Activated T-cell treated with anti-CD3 and anti-CD28 coated beads, Interleukin-2, amount 50 U/mL, for 72 hours (primary cell): ENCODE data around the gene CIB4. TPM values are rescaled to one million over a fixed set of nuclear protein-coding genes. Genes with fewer than 3 reads are reported as not detected.

Experiments
- ATAC-seq, 2 donors: fragments of 150-1000 bp; cut with Tn5 transposase; replicated peaks in 1 of 2; 2 replicates each; pipeline ENCODE4 v1.10.0; 2021; ENCODE audit warnings: moderate library complexity in 2 of 2, mild to moderate bottlenecking in 1 of 2
- DNase-seq, 2 donors: peaks; one replicate each; pipeline ENCODE4 v3.0.0; 2021 to 2022; ENCODE audit warnings: mixed read lengths in 1 of 2
- H3K27ac Mint-ChIP-seq: one replicate; pipeline ENCODE4 v1.8.0; 2022; ENCODE audit warnings: mild to moderate bottlenecking, moderate library complexity, mixed read lengths
- H3K27me3 Mint-ChIP-seq: one replicate; pipeline ENCODE4 v1.8.0; 2022; ENCODE audit warnings: low read depth, mixed read lengths
- H3K36me3 Mint-ChIP-seq, 2 donors: one replicate each; pipeline ENCODE4 v1.8.0; 2022; ENCODE audit warnings: mixed read lengths in 2 of 2, mild to moderate bottlenecking in 1 of 2; ENCODE audit not compliant: insufficient read depth in 2 of 2
- H3K4me1 Mint-ChIP-seq: one replicate; pipeline ENCODE4 v1.8.0; 2022; ENCODE audit warnings: low read depth, mixed read lengths
- H3K4me3 Mint-ChIP-seq, 2 donors: one replicate each; pipeline ENCODE4 v1.8.0; 2022; ENCODE audit warnings: mild to moderate bottlenecking in 2 of 2, mixed read lengths in 2 of 2, moderate library complexity in 2 of 2
- H3K9me3 Mint-ChIP-seq, 2 donors: one replicate each; pipeline ENCODE4 v1.8.0; 2022; ENCODE audit warnings: mixed read lengths in 2 of 2
- total RNA-seq, 2 donors: library from RNA; stranded (reverse); gene quantifications; one replicate each; pipeline ENCODE4 v1.2.3, GENCODE V29; 2022

Gene CIB4
- total RNA-seq, 2 donors from 2014 or later, result not detected

GRCh38 chr2:26534865-26535662 lies 106.1 kb downstream of the CIB4 start:
- no peaks in the 10 kb centered on the region for H3K9me3 Mint-ChIP-seq
- DNase-seq (no peak), ATAC-seq (no peak)
- H3K4me3 Mint-ChIP-seq, result no peak overlapping the region
- no peaks in the 10 kb centered on the region for H3K27me3 Mint-ChIP-seq
- H3K4me1 Mint-ChIP-seq, result no peaks in the 10 kb centered on the region
- no peaks in the 10 kb centered on the region for H3K36me3 Mint-ChIP-seq
- H3K27ac Mint-ChIP-seq, result no peak overlapping the region

DNA sequence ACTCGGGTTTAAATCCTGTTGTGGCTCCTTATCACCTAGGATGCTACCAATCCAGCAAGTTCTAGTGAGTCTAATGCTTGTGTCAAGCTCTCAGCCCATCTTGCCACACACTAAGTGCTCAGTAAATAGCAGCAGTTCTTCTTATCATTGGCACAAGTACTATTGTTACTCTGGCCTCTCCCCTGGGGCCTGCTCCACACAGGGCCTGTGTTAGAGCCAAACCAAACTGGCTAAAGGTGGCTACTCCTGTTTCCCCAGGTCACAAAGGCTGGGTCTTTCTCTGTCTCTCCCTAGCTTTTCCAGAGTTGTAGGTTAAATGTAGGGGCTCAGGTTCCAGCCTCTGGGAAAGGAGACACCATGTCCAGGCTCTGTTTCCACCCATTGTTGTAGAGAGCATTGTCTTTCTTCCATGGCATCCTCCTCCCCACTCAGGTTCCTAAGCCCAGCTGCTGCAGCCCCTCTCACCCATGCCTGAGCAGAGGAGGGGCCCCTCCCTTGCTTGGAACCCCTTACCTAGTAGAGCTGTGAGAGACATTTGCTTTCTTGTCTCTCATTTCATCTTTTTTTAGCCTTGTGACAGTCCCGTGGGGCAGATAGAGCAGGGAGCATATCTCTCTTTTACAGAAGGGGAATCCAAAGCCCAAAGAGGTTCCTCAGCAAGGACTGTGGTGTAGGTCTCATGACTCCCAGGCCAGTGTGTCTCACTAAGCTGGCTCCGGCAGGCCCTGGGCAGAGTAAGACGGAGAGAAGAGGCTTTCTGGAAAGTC lies 106.9 kb downstream of the CIB4 start:
- no peaks in the 10 kb centered on the region for H3K27me3 Mint-ChIP-seq
- DNase-seq (no peak), ATAC-seq (no peak)
- H3K27ac Mint-ChIP-seq, result no peak overlapping the region
- no peaks in the 10 kb centered on the region for H3K9me3 Mint-ChIP-seq
- H3K4me1 Mint-ChIP-seq, result no peaks in the 10 kb centered on the region
- no peak overlapping the region for H3K4me3 Mint-ChIP-seq
- no peaks in the 10 kb centered on the region for H3K36me3 Mint-ChIP-seq

DNA sequence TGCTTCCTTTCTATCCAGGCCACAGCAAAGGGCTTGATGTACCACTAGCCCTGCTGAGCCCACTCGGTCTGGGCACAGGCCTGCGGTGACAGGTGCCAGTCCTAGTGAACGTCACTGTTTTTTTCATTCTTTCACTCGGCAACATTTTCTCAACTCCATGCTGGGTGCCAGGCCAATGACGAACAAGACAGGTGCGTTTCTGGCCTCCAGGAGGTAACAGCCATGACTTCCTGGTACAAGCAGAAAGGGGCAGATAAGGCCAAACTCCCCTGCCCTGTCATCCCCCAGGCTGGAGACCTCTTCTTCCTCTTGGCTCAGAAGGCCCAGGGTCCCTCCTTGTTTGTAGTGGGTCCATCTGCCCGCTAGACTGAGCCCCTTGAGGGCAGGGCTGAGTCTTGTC lies 107.5 kb downstream of the CIB4 start:
- H3K4me3 Mint-ChIP-seq, result no peak overlapping the region
- no peak overlapping the region for H3K27ac Mint-ChIP-seq
- H3K36me3 Mint-ChIP-seq, result no peaks in the 10 kb centered on the region

DNA sequence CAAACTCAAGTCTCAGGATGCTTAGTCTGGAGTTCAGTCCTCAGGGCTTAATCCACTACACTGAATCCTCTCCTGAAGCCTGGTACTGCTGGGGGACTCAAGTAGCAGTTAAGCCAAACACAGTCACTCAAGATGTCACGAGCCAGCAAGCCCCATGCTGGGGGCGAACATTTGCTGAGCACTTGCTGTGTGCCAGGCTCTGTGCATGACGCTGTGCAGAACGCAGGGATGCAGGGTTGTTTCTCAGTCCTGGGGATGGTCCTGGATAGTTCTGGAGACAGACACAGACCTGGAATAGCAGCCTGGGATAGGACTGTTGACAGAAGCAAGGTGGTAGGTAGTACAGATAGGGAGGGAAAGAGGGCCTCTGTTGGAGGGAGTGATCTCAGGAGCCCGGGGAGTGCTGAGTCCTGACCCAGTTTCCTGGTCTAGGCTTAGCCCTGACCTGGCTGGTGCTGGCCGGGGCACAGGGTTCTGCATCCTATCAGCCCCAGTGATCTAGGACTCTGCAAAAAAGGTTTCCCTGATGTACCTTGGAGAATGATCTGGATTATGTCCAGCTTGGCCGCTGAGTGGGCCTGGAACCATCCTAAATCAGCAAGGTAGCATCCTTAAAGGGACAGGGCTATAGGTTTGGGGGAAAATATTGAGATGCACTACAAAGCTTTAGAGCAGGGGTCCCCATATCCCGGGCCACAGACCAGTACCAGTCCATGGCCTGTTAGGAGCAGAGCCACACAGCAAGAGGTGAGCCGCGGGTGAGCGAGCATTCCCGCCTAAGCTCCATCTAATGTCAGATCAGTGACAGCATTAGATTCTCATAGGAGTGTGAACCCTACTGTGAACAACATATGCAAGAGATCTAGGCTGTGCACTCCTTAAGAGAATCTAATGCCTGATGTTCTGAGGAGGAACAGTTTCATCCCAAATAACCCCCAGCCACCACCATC lies 108.6 kb downstream of the CIB4 start:
- no peak for ATAC-seq
- H3K4me3 Mint-ChIP-seq, result no peak overlapping the region
- H3K36me3 Mint-ChIP-seq, result no peaks in the 10 kb centered on the region
- DNase-seq, result no peak
- H3K4me1 Mint-ChIP-seq, result no peaks in the 10 kb centered on the region
- H3K27ac Mint-ChIP-seq, result no peak overlapping the region
- H3K9me3 Mint-ChIP-seq, result no peaks in the 10 kb centered on the region
- H3K27me3 Mint-ChIP-seq, result no peaks in the 10 kb centered on the region

More for the DNA sequence above, 107.5 kb downstream of the CIB4 start:
- Mint-ChIP-seq H3K27me3 (no peaks in the 10 kb centered on the region), H3K9me3 (no peaks in the 10 kb centered on the region), H3K4me1 (no peaks in the 10 kb centered on the region)
- DNase-seq, result no peak
- ATAC-seq, result no peak

Other genes with a start within 250 kb of the CIB4 start
- gene DRC1, start 239.4 kb downstream of the CIB4 start, total RNA-seq, result under 1 TPM in 1 of 2 donors, not detected in 1; 0.17 TPM
- gene OTOF, start 163.2 kb downstream of the CIB4 start, total RNA-seq, result 1 to 10 TPM; 1.6 to 4.7 TPM
- not detected for gene KCNK3, start 51.4 kb upstream of the CIB4 start, total RNA-seq
- 1 to 10 TPM; 6.1 to 7.2 TPM for gene SLC35F6, start 122.9 kb upstream of the CIB4 start, total RNA-seq
- 10 to 100 TPM; 40.9 to 43.2 TPM for gene CENPA, start 144.7 kb upstream of the CIB4 start, total RNA-seq
- not detected for gene DPYSL5, start 206.8 kb upstream of the CIB4 start, total RNA-seq